ENCODE data around the gene ARHGAP8. TPM values are rescaled to one million over a fixed set of nuclear protein-coding genes. Genes with fewer than 3 reads are reported as not detected.

ARHGAP8 gene
- polyA plus RNA-seq, 4 donors = 24.9 to 63.6 (median 39.5) TPM

DNA sequence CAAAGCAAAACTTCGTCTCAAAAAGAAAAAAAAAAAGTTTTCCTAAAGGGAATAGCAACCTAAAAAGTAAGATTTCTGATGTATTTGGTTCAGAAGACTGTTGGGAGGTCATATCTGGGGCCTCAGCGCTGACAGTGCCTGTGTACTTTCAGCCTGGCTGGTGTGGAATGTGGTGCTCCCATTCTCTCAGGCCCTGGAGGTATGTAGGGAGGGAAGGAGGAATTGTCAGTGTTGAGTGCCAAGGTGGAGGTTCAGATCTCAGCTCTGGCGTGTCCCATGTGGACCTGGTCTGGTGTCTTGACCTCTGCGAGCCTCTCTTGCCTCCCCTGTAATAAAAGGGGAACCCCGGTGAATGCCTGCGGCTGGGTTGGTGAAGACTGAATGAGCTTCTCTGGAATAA lies 28.0 kb upstream of the ARHGAP8 start:
- DNase-seq (ENCODE audit: low read depth in 4 of 4, low spot score in 2 of 4) = no peak

DNA sequence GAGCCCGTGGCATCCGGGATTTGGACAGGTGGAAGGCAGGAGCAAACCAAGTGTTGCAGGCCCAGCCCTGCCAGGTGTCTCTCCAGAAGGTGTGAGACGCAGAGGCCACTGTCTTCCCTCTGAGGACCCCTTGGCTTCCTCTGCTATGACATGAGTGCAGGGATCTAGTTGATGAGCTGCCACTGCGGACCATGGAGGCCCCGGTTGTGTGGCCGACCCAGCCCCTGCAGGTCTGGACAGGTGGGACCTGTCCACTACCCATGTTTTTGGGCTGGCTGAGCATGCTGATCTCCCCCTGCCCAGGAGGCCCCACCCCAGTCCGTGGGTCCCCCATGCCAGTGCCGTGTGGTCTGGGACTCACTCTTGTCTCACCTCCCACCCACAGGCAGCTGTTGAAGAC lies 27.5 kb upstream of the ARHGAP8 start:
- DNase-seq (ENCODE audit: low read depth in 4 of 4, low spot score in 2 of 4) = no peak

- DNase-seq (ENCODE audit: low read depth in 4 of 4, low spot score in 2 of 4) = no peak
Measured at GRCh38 chr22:44726439-44726838, 25.9 kb upstream of the ARHGAP8 start.

GRCh38 chr22:44727148-44727547 lies 25.2 kb upstream of the ARHGAP8 start:
- DNase-seq (ENCODE audit: low read depth in 4 of 4, low spot score in 2 of 4) = no peak

DNA sequence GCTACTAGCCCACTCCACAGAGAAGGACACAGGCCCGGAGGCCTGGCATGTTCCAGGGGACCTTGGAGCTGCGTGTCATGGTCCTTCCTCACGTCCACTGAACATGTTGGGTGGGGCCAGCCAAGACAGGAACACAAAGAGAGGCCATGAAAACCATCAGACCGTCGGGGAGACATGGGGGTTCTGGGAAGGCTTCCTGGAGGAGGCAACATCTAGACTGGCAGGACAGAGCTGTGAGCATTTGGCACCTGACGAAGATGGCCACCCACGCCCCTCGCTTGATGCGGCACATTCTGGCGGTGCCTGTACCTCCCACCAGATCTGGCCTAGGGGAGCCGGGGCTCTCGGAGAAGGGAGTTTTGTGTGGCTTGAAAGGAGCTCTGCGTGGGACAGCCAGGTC lies 24.7 kb upstream of the ARHGAP8 start:
- DNase-seq (ENCODE audit: low read depth in 4 of 4, low spot score in 2 of 4) = no peak

- no peak for DNase-seq (ENCODE audit: low read depth in 4 of 4, low spot score in 2 of 4)
Measured at GRCh38 chr22:44728761-44729324, 23.5 kb upstream of the ARHGAP8 start.

- DNase-seq (ENCODE audit: low read depth in 4 of 4, low spot score in 2 of 4) = peak in 2 of 4 donors; percentile 34 to 69
Measured at GRCh38 chr22:44729391-44730021, 22.9 kb upstream of the ARHGAP8 start.

- DNase-seq (ENCODE audit: low read depth in 4 of 4, low spot score in 2 of 4) = no peak
Measured at GRCh38 chr22:44730022-44730393, 22.4 kb upstream of the ARHGAP8 start.

GRCh38 chr22:44730490-44731356 lies 21.7 kb upstream of the ARHGAP8 start:
- DNase-seq (ENCODE audit: low read depth in 4 of 4, low spot score in 2 of 4) = no peak

GRCh38 chr22:44731357-44731970 lies 20.9 kb upstream of the ARHGAP8 start:
- DNase-seq (ENCODE audit: low read depth in 4 of 4, low spot score in 2 of 4) = no peak

GRCh38 chr22:44732017-44732561 lies 20.3 kb upstream of the ARHGAP8 start:
- no peak for DNase-seq (ENCODE audit: low read depth in 4 of 4, low spot score in 2 of 4)

GRCh38 chr22:44732661-44733060 lies 19.7 kb upstream of the ARHGAP8 start:
- DNase-seq (ENCODE audit: low read depth in 4 of 4, low spot score in 2 of 4) = no peak

- DNase-seq (ENCODE audit: low read depth in 4 of 4, low spot score in 2 of 4) = no peak
Measured at GRCh38 chr22:44733426-44734106, 18.8 kb upstream of the ARHGAP8 start.

- no peak for DNase-seq (ENCODE audit: low read depth in 4 of 4, low spot score in 2 of 4)
Measured at GRCh38 chr22:44734278-44734677, 18.1 kb upstream of the ARHGAP8 start.

- DNase-seq (ENCODE audit: low read depth in 4 of 4, low spot score in 2 of 4) = no peak
Measured at GRCh38 chr22:44734801-44735517, 17.4 kb upstream of the ARHGAP8 start.

GRCh38 chr22:44735518-44736428 lies 16.6 kb upstream of the ARHGAP8 start:
- DNase-seq (ENCODE audit: low read depth in 4 of 4, low spot score in 2 of 4) = no peak

GRCh38 chr22:44736581-44737405 lies 15.6 kb upstream of the ARHGAP8 start:
- no peak for DNase-seq (ENCODE audit: low read depth in 4 of 4, low spot score in 2 of 4)

Data from left renal cortex interstitium (tissue), 4 donors.